Germinal center (tissue), 1 donor: ENCODE results near the gene GNG4.

Experiments used
- DNase-seq: peaks from one replicate; pipeline ENCODE4 v3.0.0; 2012; ENCODE audit warnings: mixed read lengths, low spot score

Gene GNG4

GRCh38 chr1:235533476-235534168 lies 116.0 kb downstream of the GNG4 start:
- no peak for DNase-seq

- no peak for DNase-seq
Measured at GRCh38 chr1:235532360-235532759, 117.2 kb downstream of the GNG4 start.

DNA sequence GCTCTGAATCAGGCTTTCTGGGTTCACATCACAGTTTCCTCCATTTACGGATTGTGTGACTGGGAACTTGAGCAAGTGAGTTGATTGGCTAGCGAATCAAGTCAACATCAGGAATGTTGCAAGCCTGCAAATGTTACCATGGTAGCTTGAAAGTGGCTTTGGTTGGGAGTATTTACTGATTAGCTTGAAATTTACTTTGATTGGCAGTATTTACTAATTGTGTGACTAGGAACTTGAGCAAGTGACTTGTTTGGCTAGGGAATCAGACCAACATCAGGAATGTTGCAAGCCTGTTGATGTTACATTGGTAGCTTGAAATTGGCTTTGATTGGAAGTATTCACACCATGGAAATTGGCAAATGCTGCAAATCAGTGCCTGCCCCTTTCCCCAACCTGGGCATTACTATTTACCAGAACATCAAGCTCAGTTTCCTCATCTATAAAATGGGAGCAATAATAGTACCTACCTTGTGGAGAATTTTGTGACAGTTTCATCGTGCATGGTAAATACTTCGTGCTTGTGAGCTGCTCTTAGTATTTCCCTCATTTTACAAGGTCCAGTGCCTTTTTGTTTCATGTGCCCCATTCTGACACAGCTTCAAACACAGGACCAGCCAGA lies 122.3 kb downstream of the GNG4 start:
- no peak for DNase-seq

DNA sequence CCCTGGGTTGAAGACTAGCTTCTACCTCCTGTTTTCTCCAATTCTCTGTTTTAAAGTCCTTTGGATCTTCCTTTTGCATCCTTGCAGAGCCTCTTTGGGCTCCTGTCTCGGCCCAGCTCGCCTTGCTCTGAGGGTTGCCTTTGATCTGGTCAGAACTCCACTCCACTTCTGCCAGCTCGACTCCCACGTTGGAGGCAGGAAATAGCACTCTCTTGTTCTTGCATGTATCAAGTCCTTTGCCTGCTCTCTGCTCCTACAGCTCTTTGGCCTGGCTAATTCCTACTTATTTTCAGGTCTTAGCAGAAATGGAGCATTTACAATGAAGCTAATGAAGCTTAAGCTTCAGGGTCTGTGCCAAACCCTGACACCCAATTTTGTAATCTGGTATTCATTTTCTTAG lies 124.3 kb downstream of the GNG4 start:
- DNase-seq: no peak

- DNase-seq: no peak
Measured at GRCh38 chr1:235516862-235517446, 132.6 kb downstream of the GNG4 start.

- no peak for DNase-seq
Measured at GRCh38 chr1:235515844-235516512, 133.6 kb downstream of the GNG4 start.

GRCh38 chr1:235513495-235514366 lies 135.9 kb downstream of the GNG4 start:
- peak; percentile 44 for DNase-seq

- DNase-seq: no peak
Measured at GRCh38 chr1:235511470-235512240, 137.9 kb downstream of the GNG4 start.

- DNase-seq: no peak
Measured at GRCh38 chr1:235510823-235511222, 138.8 kb downstream of the GNG4 start.

DNA sequence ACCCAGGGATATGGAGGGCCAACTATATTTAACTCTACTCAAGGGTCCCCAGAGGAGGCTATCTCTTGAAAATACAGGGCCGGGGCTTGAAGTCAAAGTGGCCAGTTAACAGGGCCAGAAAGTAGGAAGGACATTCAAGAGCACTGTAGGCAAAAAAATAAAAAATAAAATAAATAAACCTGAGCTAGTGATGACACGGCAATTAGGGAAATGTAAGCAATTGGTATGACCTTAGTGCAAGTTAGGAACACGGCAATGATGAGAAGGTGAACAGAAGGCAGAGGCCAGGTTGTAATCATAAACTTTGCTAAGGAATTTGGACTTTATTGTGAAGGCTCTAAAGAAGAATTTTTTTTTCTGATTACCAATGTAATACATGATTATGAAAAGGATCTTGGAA lies 142.0 kb downstream of the GNG4 start:
- DNase-seq: no peak

GRCh38 chr1:235504494-235505222 lies 144.9 kb downstream of the GNG4 start:
- DNase-seq: peak; percentile 95

GRCh38 chr1:235504122-235504493 lies 145.5 kb downstream of the GNG4 start, which contains the start of gene B3GALNT2:
Gene B3GALNT2, minus strand, starts transcription at chr1:235504452. Its CDS starts 200 bp downstream, at chr1:235504252.
- no peak for DNase-seq

- no peak for DNase-seq
Measured at GRCh38 chr1:235503403-235504121, 146.0 kb downstream of the GNG4 start.

GRCh38 chr1:235502601-235503402 lies 146.8 kb downstream of the GNG4 start:
- DNase-seq: no peak

DNA sequence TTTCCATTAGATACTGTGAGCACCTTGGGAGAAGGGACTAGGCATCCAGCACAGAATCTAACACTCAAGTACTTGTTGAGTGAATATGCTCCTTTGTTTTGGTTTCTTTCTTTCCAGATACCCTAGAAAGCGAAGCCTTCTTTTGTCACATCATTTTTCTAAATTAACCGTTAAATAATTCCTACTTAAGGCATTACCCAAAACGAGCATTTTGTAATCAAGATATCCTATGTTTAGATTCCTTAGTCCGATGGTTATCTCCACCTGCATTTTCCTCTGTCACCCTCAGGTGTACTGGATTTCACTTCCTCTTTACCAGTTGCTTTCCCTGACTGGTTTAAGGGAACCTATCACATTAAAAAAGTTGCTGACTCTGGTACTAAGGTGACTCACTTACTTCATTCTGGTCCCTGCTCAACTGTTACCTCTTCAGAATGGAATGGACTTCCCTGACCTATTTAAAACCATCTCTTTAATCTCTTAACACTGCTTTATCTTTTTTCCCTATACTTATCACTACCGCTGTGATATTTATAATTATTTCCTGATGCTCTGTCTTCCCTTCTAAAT lies 148.5 kb downstream of the GNG4 start:
- no peak for DNase-seq
